H1 (cell line): ENCODE data around the gene PAX8. TPM values are rescaled to one million over a fixed set of nuclear protein-coding genes. Genes with fewer than 3 reads are reported as not detected.

Experiments used
- ATF2 ChIP-seq: IDR thresholded peaks from 2 replicates; pipeline ENCODE4 v1.6.1; 2012; ENCODE audit warnings: low read length, inconsistent platforms
- BCL11A ChIP-seq, 2 experiments: IDR thresholded peaks; one replicate each; pipeline ENCODE4 v1.6.1; 2011; ENCODE audit warnings: low read depth in 2 of 2, low read length in 2 of 2, mild to moderate bottlenecking in 2 of 2
- CREB1 ChIP-seq: IDR thresholded peaks from 2 replicates; pipeline ENCODE4 v1.6.1; 2012; ENCODE audit warnings: inconsistent platforms
- GABPA ChIP-seq: IDR thresholded peaks from 2 replicates; pipeline ENCODE4 v1.6.1; 2011; ENCODE audit warnings: mild to moderate bottlenecking, low read length, moderate library complexity, borderline replicate concordance; ENCODE audit not compliant: insufficient read depth
- POU5F1 ChIP-seq: IDR thresholded peaks from 2 replicates; pipeline ENCODE4 v1.6.1; 2011; ENCODE audit warnings: low read depth, mild to moderate bottlenecking, low read length, moderate library complexity
- SIN3A ChIP-seq, 2 experiments: IDR thresholded peaks in 1 of 2; conservative IDR thresholded peaks in 1 of 2; 2 replicates each; pipeline ENCODE4 v1.6.1; 2011 to 2012; ENCODE audit warnings: low read length in 2 of 2, improper control_type of control experiment in 1 of 2, low read depth in 1 of 2, mild to moderate bottlenecking in 1 of 2
- SP2 ChIP-seq: IDR thresholded peaks from 2 replicates; pipeline ENCODE4 v1.6.1; 2012; ENCODE audit warnings: mild to moderate bottlenecking, low read length, inconsistent platforms
- TAF7 ChIP-seq: optimal IDR thresholded peaks from 2 replicates; pipeline ENCODE3; 2011; ENCODE audit warnings: low read depth, mild to moderate bottlenecking, inconsistent platforms, low read length, moderate library complexity, borderline replicate concordance
- polyA plus RNA-seq, 7 experiments: library from polyadenylated mRNA; depleted of rRNA in 3 of 7; stranded (reverse) in 5 of 7; unstranded in 2 of 7; fragments of >200 nt in 5 of 7; fragments of 200-250 nt in 2 of 7; gene quantifications; 1 replicate in 5 of 7; 2 replicates in 1 of 7; 4 replicates in 1 of 7; pipeline versions ENCODE4 v1.2.1 to v1.2.3, GENCODE V29; 2011 to 2013; ENCODE audit warnings: missing spikeins in 2 of 7, mixed read lengths in 2 of 7
- total RNA-seq: library from RNA; stranded (reverse); fragmentation: NEBNext Ultra II Directional; extraction: Animal tissue kit (Norgen Biotek cat#: 25700); gene quantifications from 2 replicates; pipeline ENCODE4 v1.2.1, GENCODE V29; 2021

PAX8 gene
- total and polyA plus RNA-seq, 2 of the 8 experiments (the other 6 are each of a cell fraction or from before 2014, with no cell fraction given): 0.02 TPM; not detected in 1

- TF ChIP-seq BCL11A (IDR thresholded peaks at IDR 0.05; ENCODE audit: low read depth in 2 of 2, low read length in 2 of 2): no peak
- no peak for TF ChIP-seq TAF7
- TF ChIP-seq ATF2: no peak
- TF ChIP-seq GABPA: no peak
- TF ChIP-seq CREB1: no peak
- TF ChIP-seq SIN3A (conservative IDR thresholded peaks at IDR 0.05 in 1 of 2, IDR thresholded peaks at IDR 0.05 in 1 of 2; ENCODE audit: low read depth in 1 of 2, low read length in 2 of 2): no peak
- no peak for TF ChIP-seq POU5F1
- no peak for TF ChIP-seq SP2
Measured at GRCh38 chr2:113182471-113183260, 96.1 kb downstream of the PAX8 start (continued).
